Measurements from ENCODE around the gene CORO1C. TPM values are rescaled to one million over a fixed set of nuclear protein-coding genes. Genes with fewer than 3 reads are reported as not detected.
"Not testable (repeated sequence)": the region's sequence is repeated elsewhere in the genome, so short reads cannot be mapped to it uniquely, and the experiment has no call there.

CORO1C gene
- polyA plus RNA-seq, 4 donors: 52.9 to 65.9 (median 61.8) TPM

DNA sequence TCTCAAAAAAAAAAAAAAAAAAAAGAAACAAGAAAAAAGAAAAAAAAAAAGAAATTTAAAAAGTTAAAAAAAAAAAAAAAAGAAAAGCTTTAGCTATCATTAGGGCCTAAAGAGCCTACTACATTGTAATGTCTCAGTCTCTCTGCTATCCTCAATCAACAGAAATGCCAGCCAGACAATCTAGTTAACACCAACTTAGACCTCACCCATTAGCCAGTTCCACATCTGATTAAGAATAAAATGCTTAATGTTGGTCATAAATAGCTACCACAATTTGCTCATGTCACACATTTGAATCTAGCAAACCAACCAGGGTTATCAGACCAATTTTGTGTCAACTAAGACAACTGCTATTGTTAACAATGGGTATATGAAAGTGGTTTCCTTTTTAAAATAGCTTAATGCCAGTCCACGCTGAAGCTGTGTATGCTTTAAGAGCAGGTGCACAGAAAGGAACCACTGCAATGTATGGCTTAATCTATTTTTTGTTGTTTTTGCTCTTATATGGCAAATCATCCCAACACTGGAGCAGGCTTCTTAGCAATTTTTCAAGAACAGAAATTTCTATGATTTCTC lies 52.1 kb downstream of the CORO1C start:
- no peak for DNase-seq (ENCODE audit: low read depth in 4 of 4, low spot score in 2 of 4)

DNA sequence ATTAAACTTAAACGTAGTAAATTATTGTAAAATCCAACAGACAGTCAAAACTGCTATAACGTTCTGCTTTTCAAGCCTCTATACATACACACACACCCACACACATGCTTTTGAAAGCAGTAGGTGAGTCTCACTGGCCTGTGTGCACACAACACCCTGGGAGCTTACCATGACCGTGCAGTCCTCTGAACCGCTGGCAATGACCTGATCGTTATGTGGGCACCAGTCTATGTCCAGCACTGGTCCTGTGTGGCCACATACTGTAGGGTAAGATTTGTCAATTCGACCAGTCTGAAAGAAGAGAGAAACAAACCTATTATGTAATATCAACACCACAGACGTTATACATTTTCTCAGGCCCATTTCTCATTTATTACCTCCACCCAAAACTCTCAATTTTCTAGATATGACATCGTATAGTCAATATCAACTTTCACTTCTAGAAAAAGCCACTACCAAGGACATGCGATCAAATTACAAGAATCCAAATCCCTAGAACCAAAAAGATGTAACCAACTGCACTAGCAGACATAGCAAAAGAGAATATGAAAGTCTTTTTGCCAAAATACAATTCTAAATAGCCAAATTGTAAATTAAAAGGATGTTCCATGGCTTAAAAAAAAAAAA lies 53.1 kb downstream of the CORO1C start:
- no peak for DNase-seq (ENCODE audit: low read depth in 4 of 4, low spot score in 2 of 4)

DNA sequence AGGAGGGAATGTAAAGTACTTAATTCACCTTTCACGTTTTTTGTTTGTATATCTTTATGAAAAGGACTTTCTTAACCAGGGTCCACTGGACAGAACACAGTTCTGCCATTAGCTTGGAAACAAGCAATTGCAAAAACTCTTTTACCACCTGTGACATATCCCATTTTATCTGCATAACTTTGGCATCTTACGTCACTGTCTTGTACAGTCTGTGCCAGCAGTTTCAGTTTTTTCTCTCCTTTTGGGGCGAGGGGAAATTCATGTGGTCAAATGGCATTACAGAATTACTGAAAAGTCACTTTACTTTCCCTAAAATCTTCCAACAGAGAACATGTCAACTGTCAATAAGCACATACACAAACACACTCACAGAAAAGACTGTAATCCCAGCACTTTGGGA lies 53.9 kb downstream of the CORO1C start:
- DNase-seq (ENCODE audit: low read depth in 4 of 4, low spot score in 2 of 4): no peak

DNA sequence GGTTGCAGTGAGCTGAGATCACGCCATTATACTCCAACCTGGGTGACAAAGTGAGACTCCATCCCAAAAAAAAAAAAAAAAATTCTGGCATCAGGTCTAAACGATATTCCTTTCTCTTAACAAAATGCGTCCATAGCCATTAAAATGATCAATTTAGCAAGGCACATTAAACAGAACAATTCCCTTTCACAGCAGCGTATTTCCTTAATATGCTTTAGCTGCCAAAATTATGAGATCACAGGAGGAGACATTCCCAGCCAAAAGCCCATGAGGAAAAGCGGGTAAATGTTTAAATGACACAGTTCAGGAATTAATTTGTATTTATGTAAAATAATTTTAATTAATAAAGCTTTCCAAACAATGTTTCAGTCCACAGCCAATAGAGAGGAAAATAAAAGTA lies 54.6 kb downstream of the CORO1C start:
- DNase-seq (ENCODE audit: low read depth in 4 of 4, low spot score in 2 of 4): no peak

DNA sequence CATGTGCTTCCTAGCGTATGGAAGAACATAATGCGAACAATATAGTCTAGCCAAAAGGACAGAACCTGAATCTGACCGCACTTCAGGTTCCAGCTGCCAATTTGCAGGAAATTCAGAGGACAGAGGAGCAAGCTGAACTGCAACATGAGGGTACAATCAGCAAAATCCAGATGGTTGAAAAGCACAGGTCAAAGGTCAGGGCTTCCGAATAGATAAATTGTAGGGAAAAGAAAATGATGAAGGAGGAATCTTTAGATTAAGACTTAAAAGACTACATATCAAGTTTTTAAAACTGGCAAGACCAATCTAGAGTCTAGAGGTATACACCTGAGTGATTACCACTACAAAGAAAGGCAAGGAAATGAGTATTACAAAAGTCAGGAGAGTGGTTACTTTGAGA lies 55.5 kb downstream of the CORO1C start:
- DNase-seq (ENCODE audit: low read depth in 4 of 4, low spot score in 2 of 4): no peak

DNA sequence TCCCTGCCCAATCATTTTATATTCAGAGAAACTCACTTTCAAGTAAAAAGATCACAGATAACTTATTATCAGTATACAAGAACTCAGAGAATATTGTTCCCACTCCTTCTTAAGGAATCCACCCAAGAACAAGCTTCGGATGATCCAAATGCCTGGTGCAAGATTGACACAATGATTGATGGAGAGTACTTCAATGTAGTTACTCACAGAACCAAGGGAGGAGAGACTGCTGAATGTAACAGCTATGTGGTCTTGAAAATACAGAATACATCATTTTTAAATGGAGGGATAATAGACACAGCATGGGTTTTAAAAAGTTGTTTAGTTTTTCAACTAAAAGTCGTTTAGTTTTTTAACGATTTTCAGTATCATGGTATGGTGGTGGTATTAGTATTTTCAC lies 59.3 kb downstream of the CORO1C start:
- no peak for DNase-seq (ENCODE audit: low read depth in 4 of 4, low spot score in 2 of 4)

DNA sequence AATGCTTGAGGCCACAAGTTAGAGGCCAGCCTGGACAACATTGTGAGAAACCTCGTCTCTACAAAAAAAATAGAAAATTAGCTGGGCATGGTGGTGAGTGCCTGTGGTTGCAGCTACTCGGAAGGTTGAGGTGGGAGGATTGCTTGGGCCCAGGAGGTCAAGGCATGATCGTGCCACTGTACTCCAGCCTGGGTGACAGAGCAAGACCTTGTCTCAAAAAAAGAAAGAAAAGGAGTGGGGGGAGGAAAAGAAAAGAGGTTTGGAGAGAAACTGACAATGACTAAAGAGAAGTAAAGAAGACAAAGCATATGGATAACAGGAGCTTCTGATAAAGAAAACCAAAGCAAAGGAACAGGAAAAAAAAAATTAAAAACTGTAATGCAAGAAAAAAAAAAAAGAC lies 60.2 kb downstream of the CORO1C start:
- DNase-seq (ENCODE audit: low read depth in 4 of 4, low spot score in 2 of 4): no peak

DNA sequence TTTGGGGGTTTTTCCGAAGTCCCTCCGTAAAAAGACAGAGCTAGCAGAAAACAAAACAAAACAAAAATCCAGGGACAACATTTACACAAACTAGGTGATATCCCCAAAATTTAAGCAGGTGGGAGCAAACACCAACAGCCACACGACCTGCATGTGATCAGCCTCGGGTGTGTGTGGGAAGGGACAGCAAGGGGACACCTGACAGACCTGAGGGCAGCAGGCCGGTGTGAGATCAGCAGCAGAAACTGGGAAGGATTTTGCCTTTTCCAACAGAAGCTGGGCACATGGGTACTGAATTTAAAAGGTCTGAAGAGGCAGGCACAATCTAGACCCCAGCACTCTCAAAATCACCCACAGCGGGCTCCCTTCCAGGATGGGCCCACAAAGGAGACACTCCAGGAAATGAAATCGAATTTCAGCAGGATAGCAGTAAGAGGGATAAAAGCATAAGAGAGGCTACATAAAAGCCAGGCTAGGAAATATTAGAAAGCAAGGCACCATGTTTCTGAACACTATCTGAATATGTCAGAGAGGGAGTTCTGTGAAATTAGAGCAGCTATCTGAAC lies 61.2 kb downstream of the CORO1C start:
- no peak for DNase-seq (ENCODE audit: low read depth in 4 of 4, low spot score in 2 of 4)

DNA sequence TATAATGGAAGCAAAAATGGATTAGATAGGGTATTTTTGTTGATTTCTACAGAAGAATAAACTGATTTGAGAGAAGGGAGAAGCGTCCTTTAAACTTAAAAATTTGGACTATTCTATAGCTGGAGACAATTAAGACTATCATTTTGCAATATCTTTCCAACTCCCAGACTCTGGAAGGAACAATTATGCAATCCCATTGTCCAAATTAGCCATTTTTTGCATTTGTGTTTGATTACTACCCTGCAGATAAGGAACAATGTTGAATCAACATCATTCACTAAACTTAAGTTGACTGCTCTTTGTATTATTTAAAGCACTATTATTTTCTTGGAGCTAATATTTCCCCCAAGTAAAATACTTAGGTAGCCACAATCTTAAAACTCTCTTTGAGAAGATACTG lies 62.8 kb downstream of the CORO1C start:
- DNase-seq (ENCODE audit: low read depth in 4 of 4, low spot score in 2 of 4): no peak

DNA sequence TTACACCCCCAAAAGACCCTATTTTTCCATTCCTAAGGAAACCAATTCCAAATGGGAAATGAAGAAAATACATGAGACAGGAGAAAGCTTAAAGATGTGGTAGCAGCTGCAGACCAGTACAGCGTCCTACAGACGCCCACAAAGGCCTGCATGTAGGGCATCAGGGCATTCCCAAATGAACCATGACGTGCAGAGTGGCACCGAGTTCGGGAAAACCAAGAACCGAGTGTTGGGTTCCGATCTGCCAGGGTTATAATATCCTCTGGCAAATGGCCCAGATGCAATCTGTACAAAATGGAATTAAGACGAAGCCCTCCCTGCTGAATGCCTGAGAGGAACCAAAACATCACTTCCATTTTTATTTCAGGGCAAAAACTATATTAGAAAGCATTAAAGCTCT lies 63.3 kb downstream of the CORO1C start:
- DNase-seq (ENCODE audit: low read depth in 4 of 4, low spot score in 2 of 4): no peak

DNA sequence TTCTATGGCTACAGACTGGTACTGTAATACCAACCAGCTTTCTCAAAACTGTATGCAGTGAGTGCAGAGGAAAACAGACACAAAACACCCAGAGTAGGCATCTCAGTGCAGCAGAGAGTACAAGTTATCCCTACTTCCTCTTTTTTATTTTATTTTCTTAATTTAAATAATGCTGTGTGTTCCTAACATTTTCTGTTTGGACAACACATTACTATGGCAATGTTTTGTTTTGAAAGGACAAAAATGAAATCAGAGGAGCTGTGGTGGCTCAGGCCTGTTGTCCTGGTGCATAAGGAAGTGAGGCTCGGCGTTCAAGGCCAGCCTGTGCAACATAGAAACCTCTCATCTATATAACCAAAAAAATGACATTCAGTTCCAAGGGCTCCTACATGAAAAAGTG lies 64.0 kb downstream of the CORO1C start:
- no peak for DNase-seq (ENCODE audit: low read depth in 4 of 4, low spot score in 2 of 4)

DNA sequence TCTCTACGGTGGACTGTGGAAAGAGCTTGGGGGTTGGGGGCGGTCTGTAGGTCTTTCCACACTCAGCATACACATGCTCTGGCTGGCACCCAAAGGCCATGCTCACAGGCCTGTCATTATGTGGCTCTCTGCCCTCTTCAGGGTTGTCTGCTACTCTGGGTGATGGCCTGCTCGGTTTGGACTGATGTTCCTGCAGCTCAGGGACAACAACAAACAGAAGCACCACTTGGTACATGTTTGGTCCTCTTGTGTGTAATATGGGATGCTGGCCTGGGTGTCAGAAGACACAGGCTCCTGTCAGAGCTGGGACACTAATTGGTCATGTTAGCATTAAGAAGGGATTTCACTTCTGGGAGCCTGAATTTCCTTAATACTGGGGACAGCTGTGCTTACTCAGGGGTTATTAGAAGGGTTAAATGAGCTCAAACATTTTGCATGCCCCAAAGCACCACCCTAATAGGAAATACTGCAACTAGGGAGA lies 64.9 kb downstream of the CORO1C start:
- DNase-seq (ENCODE audit: low read depth in 4 of 4, low spot score in 2 of 4): no peak

DNA sequence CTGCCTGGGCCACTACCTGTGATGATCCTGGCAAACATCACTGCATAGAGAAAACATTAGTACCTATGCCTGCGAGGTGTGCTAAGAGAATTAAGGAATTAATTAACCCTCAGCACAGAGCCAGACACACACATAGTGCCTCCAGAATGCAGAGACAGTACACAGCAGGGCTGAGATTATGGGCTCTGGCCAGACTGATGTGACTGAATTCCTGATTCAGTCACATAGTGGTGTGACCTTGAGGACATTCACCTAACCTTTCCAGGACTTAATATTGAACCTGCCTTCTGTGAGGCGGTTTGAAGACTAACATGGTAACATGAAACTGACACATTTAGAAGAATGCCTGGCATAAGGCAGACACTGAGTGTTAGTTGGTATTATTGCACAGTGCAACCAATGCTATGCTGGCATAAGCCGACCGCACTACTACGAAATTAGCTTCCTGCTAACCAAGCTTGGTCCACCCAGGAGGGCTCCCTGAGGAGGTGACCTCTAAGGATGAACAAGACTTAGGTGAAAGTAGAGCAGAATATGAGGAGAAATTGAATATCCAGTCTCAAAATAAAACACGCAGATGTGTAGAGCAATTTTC lies 65.6 kb downstream of the CORO1C start:
- no peak for DNase-seq (ENCODE audit: low read depth in 4 of 4, low spot score in 2 of 4)

DNA sequence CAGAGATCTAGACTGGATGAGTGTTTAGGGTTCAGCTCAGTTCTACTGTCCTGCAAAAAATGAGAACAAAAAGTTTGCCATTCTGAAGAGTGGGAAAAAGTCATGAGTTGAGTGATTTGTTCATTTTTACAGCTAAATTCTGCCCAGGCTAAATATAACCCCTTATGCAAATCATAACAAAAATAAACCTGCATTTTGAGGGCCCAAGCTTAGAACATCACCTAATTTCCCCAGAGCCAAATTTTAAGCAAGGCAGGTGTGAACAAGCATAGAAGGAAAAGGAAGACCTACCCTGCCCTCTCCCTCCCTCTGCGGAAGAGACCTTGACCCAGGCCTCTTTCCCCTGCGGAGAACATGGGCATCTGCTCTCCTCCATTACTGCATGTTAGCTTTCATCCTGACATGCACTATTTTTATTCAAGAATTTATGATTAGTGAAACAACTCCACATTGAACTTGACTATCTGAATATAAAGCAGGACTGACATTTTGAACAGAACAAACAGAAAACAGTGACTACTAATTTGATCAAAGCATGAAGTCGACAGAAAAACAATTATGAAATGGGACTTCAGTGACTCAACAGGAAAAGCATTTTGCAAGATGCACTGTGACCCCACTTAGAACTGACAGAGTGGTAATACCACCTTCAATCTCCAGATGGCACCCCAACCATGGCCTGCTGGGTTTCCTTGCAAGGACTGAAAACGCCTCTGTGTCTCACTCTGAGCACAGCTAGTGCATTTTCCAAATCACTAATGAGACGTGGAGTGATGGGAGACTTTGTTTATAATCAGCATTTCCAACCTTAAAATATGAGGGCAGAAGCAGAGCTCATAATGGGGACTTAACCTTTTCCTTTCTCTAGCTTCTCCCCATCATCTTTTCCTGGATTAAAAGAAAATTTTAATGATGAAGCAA lies 66.7 kb downstream of the CORO1C start:
- DNase-seq (ENCODE audit: low read depth in 4 of 4, low spot score in 2 of 4): peak; percentile 53 to 85 (median 70)

DNA sequence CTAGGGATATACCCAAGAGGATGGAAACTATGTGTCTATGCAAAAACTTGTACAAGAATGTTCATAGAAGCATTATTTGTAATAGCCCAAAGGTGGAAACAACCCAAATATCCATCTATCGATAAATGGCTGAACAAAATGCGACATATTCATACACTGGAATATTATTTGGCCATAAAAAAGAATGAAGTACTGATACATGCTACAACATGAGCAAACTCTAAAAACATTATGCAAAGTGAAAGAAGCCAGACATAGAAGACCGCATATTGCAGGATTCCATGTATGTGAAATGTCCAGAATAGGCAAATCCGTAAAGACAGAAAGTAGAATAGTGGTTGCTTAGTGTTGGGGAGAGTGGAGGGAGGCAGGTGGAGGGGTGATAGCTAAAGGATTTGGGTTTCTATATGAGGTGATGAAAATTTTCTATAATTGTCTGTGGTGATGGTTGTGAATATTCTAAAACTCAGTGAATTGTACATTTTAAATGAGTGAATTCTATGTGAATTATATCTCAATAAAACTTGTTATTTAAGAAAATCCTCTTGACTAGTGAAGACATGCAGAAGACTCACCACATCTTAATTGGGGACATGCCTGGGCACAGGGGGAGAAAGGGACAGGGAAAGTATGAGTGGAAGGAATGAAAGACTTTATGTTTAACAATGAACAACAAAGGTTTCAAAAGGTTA lies 67.8 kb downstream of the CORO1C start:
- DNase-seq (ENCODE audit: low read depth in 4 of 4, low spot score in 2 of 4): no peak

DNA sequence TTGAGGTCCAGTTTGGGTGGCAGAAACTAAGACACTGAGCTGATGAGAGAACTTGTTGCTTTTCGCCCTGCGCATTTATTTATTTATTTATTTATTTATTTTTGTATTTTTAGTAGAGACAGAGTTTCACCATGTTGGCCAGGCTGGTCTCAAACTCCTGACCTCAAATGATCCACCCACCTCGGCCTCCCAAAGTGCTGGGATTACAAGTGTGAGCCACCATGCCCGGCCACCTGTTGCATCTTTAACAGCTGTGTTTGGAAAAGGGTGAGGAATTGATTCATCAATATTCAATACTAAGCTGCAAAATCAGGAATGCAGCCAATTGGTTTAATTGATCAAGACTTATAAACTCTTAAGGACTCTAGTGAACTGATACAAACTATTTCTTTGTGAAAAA lies 73.2 kb downstream of the CORO1C start:
- DNase-seq (ENCODE audit: low read depth in 4 of 4, low spot score in 2 of 4): not testable (repeated sequence)

DNA sequence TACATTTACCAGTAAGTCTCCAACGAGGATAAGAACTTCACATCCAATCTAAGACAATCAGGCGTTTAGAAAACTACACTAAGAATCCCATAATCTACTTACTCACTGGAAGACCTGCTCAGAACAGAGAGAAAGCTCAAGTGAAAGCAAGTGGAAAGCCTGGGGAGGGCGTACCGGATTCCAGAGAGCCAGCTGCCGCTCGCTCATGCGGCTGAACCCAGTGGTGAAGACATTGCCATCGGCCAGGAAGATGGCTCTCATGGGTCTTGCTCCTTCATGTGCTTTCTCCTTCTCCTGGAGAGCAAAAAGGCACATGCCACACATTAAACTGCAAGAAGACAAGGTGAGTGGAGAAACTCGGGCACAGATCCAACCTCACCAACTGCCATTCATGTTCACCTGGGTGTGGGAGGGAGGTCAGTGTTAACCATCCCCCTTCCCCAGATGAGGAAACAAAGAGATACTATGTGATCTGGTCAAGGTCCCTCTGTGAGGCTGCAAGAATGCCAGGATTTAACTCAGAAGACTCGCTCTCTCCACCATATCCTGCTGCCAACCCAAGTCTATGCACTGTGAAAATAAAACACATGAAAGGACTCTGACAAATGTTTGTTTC lies 74.1 kb downstream of the CORO1C start:
- no peak for DNase-seq (ENCODE audit: low read depth in 4 of 4, low spot score in 2 of 4)

DNA sequence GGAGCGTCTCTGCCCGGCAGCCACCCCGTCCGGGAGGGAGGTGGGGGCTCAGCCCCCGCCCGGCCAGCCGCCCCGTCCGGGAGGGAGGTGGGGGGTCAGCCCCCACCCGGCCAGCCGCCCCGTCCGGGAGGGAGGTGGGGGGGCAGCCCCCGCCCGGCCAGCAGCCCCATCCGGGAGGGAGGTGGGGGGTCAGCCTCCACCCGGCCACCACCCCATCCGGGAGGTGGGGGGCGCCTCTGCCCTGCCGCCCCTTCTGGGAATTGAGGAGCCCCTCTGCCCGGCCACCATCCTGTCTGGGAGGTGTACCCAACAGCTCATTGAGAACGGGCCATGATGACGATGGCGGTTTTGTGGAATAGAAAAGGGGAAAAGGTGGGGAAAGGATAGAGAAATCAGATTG lies 75.1 kb downstream of the CORO1C start:
- DNase-seq (ENCODE audit: low read depth in 4 of 4, low spot score in 2 of 4): not testable (repeated sequence)

DNA sequence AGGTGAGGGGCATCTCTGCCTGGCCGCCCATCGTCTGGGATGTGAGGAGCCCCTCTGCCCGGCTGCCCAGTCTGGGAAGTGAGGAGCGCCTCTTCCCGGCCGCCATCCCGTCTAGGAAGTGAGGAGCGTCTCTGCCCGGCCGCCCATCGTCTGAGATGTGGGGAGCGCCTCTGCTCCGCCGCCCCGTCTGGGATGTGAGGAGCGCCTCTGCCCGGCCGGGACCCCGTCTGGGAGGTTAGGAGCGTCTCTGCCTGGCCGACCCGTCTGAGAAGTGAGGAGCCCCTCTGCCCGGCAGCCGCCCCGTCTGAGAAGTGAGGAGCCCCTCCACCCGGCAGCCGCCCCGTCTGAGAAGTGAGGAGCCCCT lies 75.5 kb downstream of the CORO1C start:
- DNase-seq (ENCODE audit: low read depth in 4 of 4, low spot score in 2 of 4): not testable (repeated sequence)

DNA sequence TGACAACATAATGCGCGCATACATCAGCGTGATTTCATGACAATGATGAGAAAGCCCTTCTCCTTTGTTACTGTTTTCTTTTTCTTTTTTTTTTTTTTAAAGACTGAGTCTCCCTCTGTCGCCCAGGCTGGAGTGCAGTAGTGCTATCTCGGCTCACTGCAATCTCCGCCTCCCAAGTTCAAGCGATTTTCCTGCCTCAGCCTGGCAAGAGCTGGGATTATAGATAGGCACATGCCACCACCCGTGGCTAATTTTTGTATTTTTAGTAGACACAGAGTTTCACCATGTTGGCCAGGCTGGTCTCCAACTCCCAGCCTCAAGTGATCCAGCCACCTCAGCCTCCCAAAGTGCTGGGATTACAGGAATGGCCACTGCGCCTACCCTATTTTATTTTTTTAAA lies 76.7 kb downstream of the CORO1C start:
- not testable (repeated sequence) for DNase-seq (ENCODE audit: low read depth in 4 of 4, low spot score in 2 of 4)

All from left renal cortex interstitium (tissue), 4 donors.